ENCODE data around the gene NLN.
"Not testable (repeated sequence)": the region's sequence is repeated elsewhere in the genome, so short reads cannot be mapped to it uniquely, and the experiment has no call there.

Gene NLN

GRCh38 chr5:65734196-65734775 lies 12.3 kb downstream of the NLN start:
- DNase-seq: not testable (repeated sequence)

GRCh38 chr5:65734921-65735320 lies 12.9 kb downstream of the NLN start:
- no peak for DNase-seq

- DNase-seq: no peak
Observed at GRCh38 chr5:65736011-65736410, 14.0 kb downstream of the NLN start.

GRCh38 chr5:65737842-65738241 lies 15.8 kb downstream of the NLN start:
- no peak for DNase-seq

GRCh38 chr5:65738305-65738704 lies 16.3 kb downstream of the NLN start:
- no peak for DNase-seq

- no peak for DNase-seq
Observed at GRCh38 chr5:65739162-65739561, 17.2 kb downstream of the NLN start.

- peak; percentile 21 for DNase-seq
Observed at GRCh38 chr5:65742565-65743231, 20.7 kb downstream of the NLN start.

GRCh38 chr5:65749221-65749844 lies 27.3 kb downstream of the NLN start:
- DNase-seq: no peak

- no peak for DNase-seq
Observed at GRCh38 chr5:65749956-65750355, 28.0 kb downstream of the NLN start.

GRCh38 chr5:65750938-65751337 lies 28.9 kb downstream of the NLN start:
- no peak for DNase-seq

GRCh38 chr5:65753189-65753588 lies 31.2 kb downstream of the NLN start:
- no peak for DNase-seq

GRCh38 chr5:65758546-65759144 lies 36.6 kb downstream of the NLN start:
- DNase-seq: no peak

- DNase-seq: no peak
Observed at GRCh38 chr5:65760504-65761275, 38.7 kb downstream of the NLN start.

- no peak for DNase-seq
Observed at GRCh38 chr5:65762234-65762633, 40.2 kb downstream of the NLN start.

GRCh38 chr5:65765582-65765981 lies 43.6 kb downstream of the NLN start:
- DNase-seq: no peak

GRCh38 chr5:65766175-65766574 lies 44.2 kb downstream of the NLN start:
- no peak for DNase-seq

- no peak for DNase-seq
Observed at GRCh38 chr5:65766781-65767180, 44.8 kb downstream of the NLN start.

GRCh38 chr5:65767565-65767964 lies 45.6 kb downstream of the NLN start:
- no peak for DNase-seq

- DNase-seq: no peak
Observed at GRCh38 chr5:65768723-65769346, 46.8 kb downstream of the NLN start.

- no peak for DNase-seq
Observed at GRCh38 chr5:65769539-65769938, 47.5 kb downstream of the NLN start.

GRCh38 chr5:65771266-65771665 lies 49.3 kb downstream of the NLN start:
- no peak for DNase-seq

- DNase-seq: not testable (repeated sequence)
Observed at GRCh38 chr5:65772963-65773362, 51.0 kb downstream of the NLN start.

- DNase-seq: no peak
Observed at GRCh38 chr5:65774346-65774745, 52.3 kb downstream of the NLN start.
